HL-60 (cell line): ENCODE results near the gene PCDH1.

ENCODE experiments used
- GABPA ChIP-seq: IDR thresholded peaks from 2 replicates; pipeline ENCODE4 v1.6.1; 2012; ENCODE audit warnings: low read depth
- POLR2AphosphoS5 ChIP-seq: IDR thresholded peaks from 2 replicates; pipeline ENCODE4 v1.6.1; 2012; ENCODE audit warnings: low read depth
- SPI1 ChIP-seq: IDR thresholded peaks from 2 replicates; pipeline ENCODE4 v1.6.1; 2012; ENCODE audit warnings: low read depth, mild to moderate bottlenecking, borderline replicate concordance
- TF ChIP-seq, protein P1 (sequence below): IDR thresholded peaks from one replicate; pipeline ENCODE4 v1.5.1; 2011; ENCODE audit warnings: low read length, control low read depth, inconsistent platforms; ENCODE audit not compliant: insufficient read depth
- TF ChIP-seq, protein P2 (sequence below): IDR thresholded peaks from 2 replicates; pipeline ENCODE4 v1.6.1; 2012; ENCODE audit warnings: low read depth; ENCODE audit not compliant: insufficient replicate concordance

DNA sequence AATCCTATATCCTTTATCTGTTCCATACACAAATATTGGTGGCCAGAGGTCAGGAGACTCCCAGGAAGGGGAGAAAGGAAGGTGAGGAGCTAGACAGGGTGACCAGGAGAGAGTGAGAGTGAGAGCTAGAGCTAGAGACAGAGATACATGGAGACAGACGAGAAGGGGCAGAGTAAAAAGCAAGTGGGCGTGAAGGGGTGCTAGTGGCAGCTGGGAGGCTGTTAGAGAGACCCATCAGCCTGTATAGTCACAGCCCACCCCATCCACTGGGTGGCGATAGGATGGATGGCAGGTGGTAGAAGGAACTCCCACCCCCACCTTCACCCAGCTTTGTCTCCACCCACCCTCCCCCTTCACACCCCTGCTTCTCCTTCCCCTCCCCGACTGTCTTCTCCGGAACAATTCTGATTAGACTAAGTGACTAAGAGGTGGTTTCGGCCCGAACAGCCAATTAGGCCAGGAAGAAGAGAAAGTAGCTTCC is 32.8 kb downstream of the PCDH1 start:
- TF ChIP-seq, protein P1, sequence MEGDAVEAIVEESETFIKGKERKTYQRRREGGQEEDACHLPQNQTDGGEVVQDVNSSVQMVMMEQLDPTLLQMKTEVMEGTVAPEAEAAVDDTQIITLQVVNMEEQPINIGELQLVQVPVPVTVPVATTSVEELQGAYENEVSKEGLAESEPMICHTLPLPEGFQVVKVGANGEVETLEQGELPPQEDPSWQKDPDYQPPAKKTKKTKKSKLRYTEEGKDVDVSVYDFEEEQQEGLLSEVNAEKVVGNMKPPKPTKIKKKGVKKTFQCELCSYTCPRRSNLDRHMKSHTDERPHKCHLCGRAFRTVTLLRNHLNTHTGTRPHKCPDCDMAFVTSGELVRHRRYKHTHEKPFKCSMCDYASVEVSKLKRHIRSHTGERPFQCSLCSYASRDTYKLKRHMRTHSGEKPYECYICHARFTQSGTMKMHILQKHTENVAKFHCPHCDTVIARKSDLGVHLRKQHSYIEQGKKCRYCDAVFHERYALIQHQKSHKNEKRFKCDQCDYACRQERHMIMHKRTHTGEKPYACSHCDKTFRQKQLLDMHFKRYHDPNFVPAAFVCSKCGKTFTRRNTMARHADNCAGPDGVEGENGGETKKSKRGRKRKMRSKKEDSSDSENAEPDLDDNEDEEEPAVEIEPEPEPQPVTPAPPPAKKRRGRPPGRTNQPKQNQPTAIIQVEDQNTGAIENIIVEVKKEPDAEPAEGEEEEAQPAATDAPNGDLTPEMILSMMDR, result no peak
- TF ChIP-seq POLR2AphosphoS5 (no peak), GABPA (no peak), SPI1 (no peak)
- TF ChIP-seq, protein P2, sequence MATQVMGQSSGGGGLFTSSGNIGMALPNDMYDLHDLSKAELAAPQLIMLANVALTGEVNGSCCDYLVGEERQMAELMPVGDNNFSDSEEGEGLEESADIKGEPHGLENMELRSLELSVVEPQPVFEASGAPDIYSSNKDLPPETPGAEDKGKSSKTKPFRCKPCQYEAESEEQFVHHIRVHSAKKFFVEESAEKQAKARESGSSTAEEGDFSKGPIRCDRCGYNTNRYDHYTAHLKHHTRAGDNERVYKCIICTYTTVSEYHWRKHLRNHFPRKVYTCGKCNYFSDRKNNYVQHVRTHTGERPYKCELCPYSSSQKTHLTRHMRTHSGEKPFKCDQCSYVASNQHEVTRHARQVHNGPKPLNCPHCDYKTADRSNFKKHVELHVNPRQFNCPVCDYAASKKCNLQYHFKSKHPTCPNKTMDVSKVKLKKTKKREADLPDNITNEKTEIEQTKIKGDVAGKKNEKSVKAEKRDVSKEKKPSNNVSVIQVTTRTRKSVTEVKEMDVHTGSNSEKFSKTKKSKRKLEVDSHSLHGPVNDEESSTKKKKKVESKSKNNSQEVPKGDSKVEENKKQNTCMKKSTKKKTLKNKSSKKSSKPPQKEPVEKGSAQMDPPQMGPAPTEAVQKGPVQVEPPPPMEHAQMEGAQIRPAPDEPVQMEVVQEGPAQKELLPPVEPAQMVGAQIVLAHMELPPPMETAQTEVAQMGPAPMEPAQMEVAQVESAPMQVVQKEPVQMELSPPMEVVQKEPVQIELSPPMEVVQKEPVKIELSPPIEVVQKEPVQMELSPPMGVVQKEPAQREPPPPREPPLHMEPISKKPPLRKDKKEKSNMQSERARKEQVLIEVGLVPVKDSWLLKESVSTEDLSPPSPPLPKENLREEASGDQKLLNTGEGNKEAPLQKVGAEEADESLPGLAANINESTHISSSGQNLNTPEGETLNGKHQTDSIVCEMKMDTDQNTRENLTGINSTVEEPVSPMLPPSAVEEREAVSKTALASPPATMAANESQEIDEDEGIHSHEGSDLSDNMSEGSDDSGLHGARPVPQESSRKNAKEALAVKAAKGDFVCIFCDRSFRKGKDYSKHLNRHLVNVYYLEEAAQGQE, result no peak
